K562 (cell line): ENCODE measurements around the gene WDR55. TPM values are rescaled to one million over a fixed set of nuclear protein-coding genes. Genes with fewer than 3 reads are reported as not detected.

ENCODE experiments used
- ASH1L ChIP-seq: fragments of 450-650 bp; IDR thresholded peaks from 2 replicates; pipeline ENCODE4 v1.6.1; 2018; ENCODE audit warnings: borderline replicate concordance, mild to moderate bottlenecking, low read depth; ENCODE audit not compliant: partially characterized antibody
- BRD9 ChIP-seq: fragments of 450-650 bp; IDR thresholded peaks from 2 replicates; pipeline ENCODE4 v1.6.1; 2018; ENCODE audit warnings: low read depth; ENCODE audit not compliant: partially characterized antibody
- CHAMP1 ChIP-seq: fragments of 450-650 bp; IDR thresholded peaks from 2 replicates; pipeline ENCODE4 v1.6.1; 2016; ENCODE audit warnings: mild to moderate bottlenecking
- ETV6 ChIP-seq, 3 experiments: fragments of 150-350 bp in 1 of 3; sonication (generic) in 1 of 3; formaldehyde crosslinking in 1 of 3; IDR thresholded peaks; 2 replicates each; pipeline versions ENCODE4 v1.6.1 to v1.8.0; 2014 to 2022; ENCODE audit warnings: borderline replicate concordance in 2 of 3, low read depth in 2 of 3, antibody characterized with exemption in 1 of 3, low read length in 1 of 3, mild to moderate bottlenecking in 1 of 3, missing genetic modification reagents in 1 of 3
- FOXO4 ChIP-seq: fragments of 450-650 bp; formaldehyde crosslinking; IDR thresholded peaks from 2 replicates; pipeline ENCODE4 v1.4.0; 2020; ENCODE audit warnings: mild to moderate bottlenecking, moderate library complexity
- GTF2F1 ChIP-seq: IDR thresholded peaks from 2 replicates; pipeline ENCODE4 v1.6.1; 2011; ENCODE audit warnings: low read depth, low read length, improper control_type of control experiment
- HNRNPUL1 ChIP-seq: fragments of 200-400 bp; formaldehyde crosslinking; IDR thresholded peaks from 2 replicates; pipeline ENCODE4 v1.6.1; 2017; ENCODE audit warnings: low read length
- IFI16 ChIP-seq: fragments of 250-450 bp; sonication (Bioruptor Pico); IDR thresholded peaks from 2 replicates; pipeline ENCODE4 v2.1.2; 2022; ENCODE audit warnings: mild to moderate bottlenecking, inconsistent platforms
- IRF2 ChIP-seq: sonication (generic); formaldehyde crosslinking; IDR thresholded peaks from 2 replicates; pipeline ENCODE4 v1.8.1; 2022; ENCODE audit warnings: mild to moderate bottlenecking, missing genetic modification reagents
- IRF9 ChIP-seq: fragments of 450-650 bp; IDR thresholded peaks from 2 replicates; pipeline ENCODE4 v1.6.1; 2016; ENCODE audit warnings: missing biosample characterization, missing genetic modification characterization
- MAX ChIP-seq: sonication (generic); formaldehyde crosslinking; IDR thresholded peaks from 2 replicates; pipeline ENCODE4 v1.9.0; 2022; ENCODE audit warnings: mild to moderate bottlenecking, missing genetic modification reagents
- MITF ChIP-seq: IDR thresholded peaks from 2 replicates; pipeline ENCODE4 v1.6.1; 2014; ENCODE audit warnings: antibody characterized with exemption
- MTA3 ChIP-seq: fragments of 450-650 bp; formaldehyde crosslinking; IDR thresholded peaks from 2 replicates; pipeline ENCODE4 v1.6.1; 2017; ENCODE audit warnings: mild to moderate bottlenecking, borderline replicate concordance
- POLR2A ChIP-seq: fragments of 450-650 bp; conservative IDR thresholded peaks from 2 replicates; pipeline ENCODE4 v1.6.1; 2016
- RB1 ChIP-seq: fragments of 450-650 bp; IDR thresholded peaks from 2 replicates; pipeline ENCODE4 v1.6.1; 2017; ENCODE audit warnings: low read depth, mild to moderate bottlenecking
- RFX1 ChIP-seq: fragments of 450-650 bp; IDR thresholded peaks from 2 replicates; pipeline ENCODE4 v1.6.1; 2016; ENCODE audit warnings: mild to moderate bottlenecking, moderate library complexity
- ZBTB33 ChIP-seq: sonication (generic); formaldehyde crosslinking; IDR thresholded peaks from 2 replicates; pipeline ENCODE4 v1.8.1; 2023; ENCODE audit warnings: mild to moderate bottlenecking, missing genetic modification reagents
- ZC3H4 ChIP-seq: sonication (generic); formaldehyde crosslinking; IDR thresholded peaks from 2 replicates; pipeline ENCODE4 v1.9.0; 2021; ENCODE audit warnings: missing genetic modification reagents, borderline replicate concordance
- ZFPM2 ChIP-seq: fragments of 250-450 bp; sonication (Bioruptor Pico); IDR thresholded peaks from 2 replicates; pipeline ENCODE4 v1.5.1; 2022; ENCODE audit warnings: mild to moderate bottlenecking
- ZNF551 ChIP-seq: fragments of 250-450 bp; sonication (Bioruptor Pico); IDR thresholded peaks from 2 replicates; pipeline ENCODE4 v1.5.0; 2021; ENCODE audit warnings: mild to moderate bottlenecking, moderate library complexity
- polyA plus RNA-seq, 8 experiments: library from polyadenylated mRNA; depleted of rRNA in 4 of 8; stranded (reverse) in 5 of 8; unstranded in 3 of 8; fragments of >200 nt; fragmentation: Nextera tagmentation in 2 of 8; fragmentation: Illumina TruSeq in 1 of 8; extraction: Ambion mirVana in 2 of 8; extraction: Trizol in 1 of 8; gene quantifications; 2 replicates each; pipeline versions ENCODE4 v1.2.1 to v1.2.3, GENCODE V29; 2011 to 2014; ENCODE audit warnings: inconsistent platforms in 1 of 8, missing spikeins in 1 of 8
- total RNA-seq, 7 experiments: library from RNA; depleted of rRNA in 6 of 7; stranded (reverse); fragments of >200 nt in 6 of 7; fragmentation: Illumina TruSeq in 2 of 7; extraction: Trizol in 2 of 7; gene quantifications; 2 replicates each; pipeline versions ENCODE4 v1.2.1 to v1.2.3, GENCODE V29; 2011 to 2021; ENCODE audit warnings: low replicate concordance in 1 of 7

WDR55 gene
- total and polyA plus RNA-seq, 9 of the 15 experiments (the other 6 are each of a cell fraction or from before 2014, with no cell fraction given) = 5.2 to 45.0 (median 29.3) TPM

GRCh38 chr5:140710899-140711552, 46.3 kb downstream of the WDR55 start (continued):
- TF ChIP-seq CHAMP1 = no peak
- TF ChIP-seq ZFPM2 (CRISPR knock-in tag) = no peak
- TF ChIP-seq RB1 = peak; percentile 83
- TF ChIP-seq GTF2F1 = no peak
- no peak for TF ChIP-seq IRF9 (tag)
- TF ChIP-seq POLR2A = peak; percentile 75
- TF ChIP-seq IRF2 = no peak
- no peak for TF ChIP-seq ASH1L
- TF ChIP-seq ZBTB33 (CRISPR knock-in tag) = peak; percentile 44; the same call in 1 of the 2 replicates
- TF ChIP-seq RFX1 = no peak
- TF ChIP-seq MITF = no peak
- TF ChIP-seq ETV6 (IDR thresholded peaks at IDR 0.05; ENCODE audit: borderline replicate concordance in 1 of 2, low read depth in 2 of 2, low read length in 1 of 2) = peak in 1 of 2 experiments; percentile 54; a peak in 2 of 4 replicates
- TF ChIP-seq ETV6 (CRISPR knock-in tag; IDR thresholded peaks at IDR 0.05; ENCODE audit: borderline replicate concordance) = no peak
- no peak for TF ChIP-seq ZC3H4
- TF ChIP-seq IFI16 (CRISPR knock-in tag) = no peak
- TF ChIP-seq FOXO4 (CRISPR knock-in tag) = no peak
- TF ChIP-seq HNRNPUL1 = no peak
- TF ChIP-seq BRD9 = peak; percentile 98
- TF ChIP-seq ZNF551 = no peak
- no peak for TF ChIP-seq MAX
- TF ChIP-seq MTA3 = no peak
